Measurements from ENCODE around the gene PRKAG2. TPM values are rescaled to one million over a fixed set of nuclear protein-coding genes. Genes with fewer than 3 reads are reported as not detected.

The PRKAG2 gene
- total and polyA plus RNA-seq, 4 donors: 17.5 to 33.3 (median 23.9) TPM

GRCh38 chr7:151692721-151693120 lies 184.2 kb downstream of the PRKAG2 start:
- Histone ChIP-seq H3K9ac (ENCODE audit: insufficient read depth in 1 of 2, low read length in 2 of 2) (no peak overlapping the region), H3K4me3 (no peak overlapping the region), H3K27ac (ENCODE audit: low read depth in 1 of 2, low read length in 1 of 2) (peak overlapping the region; percentile 11 to 77), H3K9me3 (ENCODE audit: control insufficient read depth in 4 of 4, insufficient read depth in 3 of 4, low read length in 3 of 4) (no peaks in the 10 kb centered on the region), H3K36me3 (ENCODE audit: control insufficient read depth in 4 of 4, insufficient read depth in 4 of 4, low read length in 4 of 4) (no peaks in the 10 kb centered on the region), H3K27me3 (ENCODE audit: control insufficient read depth in 3 of 3, insufficient read depth in 3 of 3, low read length in 2 of 3) (peaks cover 0 to 5% (median 0%) of the 10 kb centered on the region in 3 donors), H3K4me1 (ENCODE audit: control insufficient read depth in 5 of 5, insufficient read depth in 5 of 5, low read length in 5 of 5) (peaks cover 0 to 31% (median 13%) of the 10 kb centered on the region in 5 donors)
- no peak for ATAC-seq (ENCODE audit: insufficient read depth, low FRiP score)
- DNase-seq: no peak
- TF ChIP-seq, protein P1, sequence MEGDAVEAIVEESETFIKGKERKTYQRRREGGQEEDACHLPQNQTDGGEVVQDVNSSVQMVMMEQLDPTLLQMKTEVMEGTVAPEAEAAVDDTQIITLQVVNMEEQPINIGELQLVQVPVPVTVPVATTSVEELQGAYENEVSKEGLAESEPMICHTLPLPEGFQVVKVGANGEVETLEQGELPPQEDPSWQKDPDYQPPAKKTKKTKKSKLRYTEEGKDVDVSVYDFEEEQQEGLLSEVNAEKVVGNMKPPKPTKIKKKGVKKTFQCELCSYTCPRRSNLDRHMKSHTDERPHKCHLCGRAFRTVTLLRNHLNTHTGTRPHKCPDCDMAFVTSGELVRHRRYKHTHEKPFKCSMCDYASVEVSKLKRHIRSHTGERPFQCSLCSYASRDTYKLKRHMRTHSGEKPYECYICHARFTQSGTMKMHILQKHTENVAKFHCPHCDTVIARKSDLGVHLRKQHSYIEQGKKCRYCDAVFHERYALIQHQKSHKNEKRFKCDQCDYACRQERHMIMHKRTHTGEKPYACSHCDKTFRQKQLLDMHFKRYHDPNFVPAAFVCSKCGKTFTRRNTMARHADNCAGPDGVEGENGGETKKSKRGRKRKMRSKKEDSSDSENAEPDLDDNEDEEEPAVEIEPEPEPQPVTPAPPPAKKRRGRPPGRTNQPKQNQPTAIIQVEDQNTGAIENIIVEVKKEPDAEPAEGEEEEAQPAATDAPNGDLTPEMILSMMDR (IDR thresholded peaks at IDR 0.05; ENCODE audit: control extremely low read depth, extremely low read depth): no peak
- WGBS, 2 donors: 90 to 92% methylated on average over 9 of the region's 9 CpGs

GRCh38 chr7:151691449-151691848 lies 185.5 kb downstream of the PRKAG2 start:
- H3K4me1 ChIP-seq (ENCODE audit: control insufficient read depth in 5 of 5, insufficient read depth in 5 of 5, low read length in 5 of 5): peaks cover 0 to 34% (median 10%) of the 10 kb centered on the region in 5 donors
- H3K4me3 ChIP-seq: no peak overlapping the region
- WGBS, 2 donors: 70 to 96% methylated on average over 2 of the region's 2 CpGs
- peaks cover 0 to 5% (median 0%) of the 10 kb centered on the region in 3 donors for H3K27me3 ChIP-seq (ENCODE audit: control insufficient read depth in 3 of 3, insufficient read depth in 3 of 3, low read length in 2 of 3)
- TF ChIP-seq, protein P1 (IDR thresholded peaks at IDR 0.05; ENCODE audit: control extremely low read depth, extremely low read depth): no peak
- H3K9ac ChIP-seq (ENCODE audit: insufficient read depth in 1 of 2, low read length in 2 of 2): no peak overlapping the region
- H3K9me3 ChIP-seq (ENCODE audit: control insufficient read depth in 4 of 4, insufficient read depth in 3 of 4, low read length in 3 of 4): no peaks in the 10 kb centered on the region
- H3K36me3 ChIP-seq (ENCODE audit: control insufficient read depth in 4 of 4, insufficient read depth in 4 of 4, low read length in 4 of 4): no peaks in the 10 kb centered on the region
- no peak for DNase-seq
- ATAC-seq (ENCODE audit: insufficient read depth, low FRiP score): no peak
- no peak overlapping the region for H3K27ac ChIP-seq (ENCODE audit: low read depth in 1 of 2, low read length in 1 of 2)

- H3K4me1 ChIP-seq (ENCODE audit: control insufficient read depth in 5 of 5, insufficient read depth in 5 of 5, low read length in 5 of 5): peaks cover 0 to 27% (median 9%) of the 10 kb centered on the region in 5 donors
- no peak overlapping the region for H3K9ac ChIP-seq (ENCODE audit: insufficient read depth in 1 of 2, low read length in 2 of 2)
- TF ChIP-seq, protein P1 (IDR thresholded peaks at IDR 0.05; ENCODE audit: control extremely low read depth, extremely low read depth): no peak
- no peaks in the 10 kb centered on the region for H3K36me3 ChIP-seq (ENCODE audit: control insufficient read depth in 4 of 4, insufficient read depth in 4 of 4, low read length in 4 of 4)
- H3K4me3 ChIP-seq: no peak overlapping the region
- no peaks in the 10 kb centered on the region for H3K9me3 ChIP-seq (ENCODE audit: control insufficient read depth in 4 of 4, insufficient read depth in 3 of 4, low read length in 3 of 4)
- no peak overlapping the region for H3K27ac ChIP-seq (ENCODE audit: low read depth in 1 of 2, low read length in 1 of 2)
- H3K27me3 ChIP-seq (ENCODE audit: control insufficient read depth in 3 of 3, insufficient read depth in 3 of 3, low read length in 2 of 3): peaks cover 0 to 5% (median 0%) of the 10 kb centered on the region in 3 donors
- ATAC-seq (ENCODE audit: insufficient read depth, low FRiP score) (no peak), DNase-seq (no peak)
- WGBS, 2 donors: 77 to 95% methylated on average over 6 of the region's 6 CpGs
Measured at GRCh38 chr7:151690606-151691005, 186.3 kb downstream of the PRKAG2 start.
